ENCODE measurements around the gene GPR87.

Gene GPR87

DNA sequence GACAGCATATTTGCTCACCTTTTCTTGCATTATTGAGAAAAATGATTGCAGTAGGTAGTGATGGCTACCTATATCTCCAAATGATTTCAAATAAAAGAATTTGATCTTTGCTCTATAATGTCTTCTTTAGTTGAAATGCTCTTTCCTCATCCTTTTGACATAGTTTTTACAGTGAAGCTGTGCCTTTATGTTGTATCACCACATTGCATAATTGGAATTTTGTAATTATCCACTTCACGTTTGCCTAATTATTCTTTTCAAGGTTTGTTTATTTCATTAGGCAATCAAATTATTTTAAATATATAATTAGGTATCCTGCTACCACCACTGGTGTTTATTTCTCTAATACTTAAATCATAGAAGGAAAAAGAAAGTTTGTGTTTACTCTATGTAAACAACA, 34.0 kb upstream of the GPR87 start:
- TF ChIP-seq, protein P1, sequence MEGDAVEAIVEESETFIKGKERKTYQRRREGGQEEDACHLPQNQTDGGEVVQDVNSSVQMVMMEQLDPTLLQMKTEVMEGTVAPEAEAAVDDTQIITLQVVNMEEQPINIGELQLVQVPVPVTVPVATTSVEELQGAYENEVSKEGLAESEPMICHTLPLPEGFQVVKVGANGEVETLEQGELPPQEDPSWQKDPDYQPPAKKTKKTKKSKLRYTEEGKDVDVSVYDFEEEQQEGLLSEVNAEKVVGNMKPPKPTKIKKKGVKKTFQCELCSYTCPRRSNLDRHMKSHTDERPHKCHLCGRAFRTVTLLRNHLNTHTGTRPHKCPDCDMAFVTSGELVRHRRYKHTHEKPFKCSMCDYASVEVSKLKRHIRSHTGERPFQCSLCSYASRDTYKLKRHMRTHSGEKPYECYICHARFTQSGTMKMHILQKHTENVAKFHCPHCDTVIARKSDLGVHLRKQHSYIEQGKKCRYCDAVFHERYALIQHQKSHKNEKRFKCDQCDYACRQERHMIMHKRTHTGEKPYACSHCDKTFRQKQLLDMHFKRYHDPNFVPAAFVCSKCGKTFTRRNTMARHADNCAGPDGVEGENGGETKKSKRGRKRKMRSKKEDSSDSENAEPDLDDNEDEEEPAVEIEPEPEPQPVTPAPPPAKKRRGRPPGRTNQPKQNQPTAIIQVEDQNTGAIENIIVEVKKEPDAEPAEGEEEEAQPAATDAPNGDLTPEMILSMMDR (IDR thresholded peaks at IDR 0.05; ENCODE audit: control extremely low read depth, extremely low read depth, low read depth, missing control alignments) = no peak
- POLR2A ChIA-PET = no interaction called here
- DNase-seq (ENCODE audit: extremely low spot score) = no peak
- CTCF ChIA-PET = no interaction called here

DNA sequence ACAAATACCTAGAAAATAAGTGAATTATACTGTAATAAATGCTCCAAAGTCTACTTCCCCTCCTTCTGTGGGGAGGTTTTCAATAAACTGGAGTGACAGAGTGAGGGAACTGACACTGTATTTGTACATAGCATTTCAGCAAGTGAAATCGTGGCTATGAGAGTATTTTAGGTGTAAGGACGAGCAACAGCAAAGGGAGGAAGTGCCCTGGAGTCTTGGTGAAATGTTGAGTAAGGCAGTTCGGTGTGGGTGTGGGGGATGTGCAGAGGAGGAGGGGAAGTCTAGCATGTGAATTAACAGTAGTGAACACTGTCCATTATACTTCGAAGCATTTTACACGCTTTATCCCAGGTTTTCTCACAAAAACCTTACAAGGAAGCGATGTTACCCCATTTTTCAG, 30.8 kb upstream of the GPR87 start:
- DNase-seq (ENCODE audit: extremely low spot score) = no peak

DNA sequence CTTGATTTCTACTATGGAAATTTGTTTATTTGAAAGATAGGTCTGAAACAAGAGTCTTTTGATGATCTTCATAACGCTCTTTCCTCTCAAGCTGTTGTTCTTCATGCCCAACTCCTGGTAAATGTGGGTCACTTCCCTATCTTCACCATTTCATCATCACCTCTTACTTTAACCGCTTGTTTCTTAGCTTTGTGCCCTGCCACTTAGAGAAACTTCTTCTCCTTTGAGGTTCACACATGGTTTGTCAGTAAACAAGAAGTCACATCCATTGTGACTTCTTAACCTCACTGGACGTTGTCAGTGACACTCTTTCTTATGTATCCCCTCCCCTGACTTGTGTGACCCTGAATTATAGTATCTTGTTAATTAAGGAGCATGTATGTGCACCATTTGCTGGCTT, 29.7 kb upstream of the GPR87 start:
- CTCF ChIA-PET = interaction anchor here (0.9 to 1.6 kb wide), 5 partner anchors 9 to 30 kb away, joined by 3 to 4 read pairs (median 3); partner anchors contain the start of gene GPR87
- POLR2A ChIA-PET = no interaction called here

More for the DNA sequence above, 30.8 kb upstream of the GPR87 start:
- ChIA-PET POLR2A (no interaction called here), CTCF (interaction anchor here (1.1 to 1.6 kb wide), 2 partner anchors 10 to 19 kb away, joined by 3 to 4 read pairs; no protein-coding TSS in a partner anchor)
- TF ChIP-seq, protein P1 (IDR thresholded peaks at IDR 0.05; ENCODE audit: control extremely low read depth, extremely low read depth, low read depth, missing control alignments) = no peak

DNA sequence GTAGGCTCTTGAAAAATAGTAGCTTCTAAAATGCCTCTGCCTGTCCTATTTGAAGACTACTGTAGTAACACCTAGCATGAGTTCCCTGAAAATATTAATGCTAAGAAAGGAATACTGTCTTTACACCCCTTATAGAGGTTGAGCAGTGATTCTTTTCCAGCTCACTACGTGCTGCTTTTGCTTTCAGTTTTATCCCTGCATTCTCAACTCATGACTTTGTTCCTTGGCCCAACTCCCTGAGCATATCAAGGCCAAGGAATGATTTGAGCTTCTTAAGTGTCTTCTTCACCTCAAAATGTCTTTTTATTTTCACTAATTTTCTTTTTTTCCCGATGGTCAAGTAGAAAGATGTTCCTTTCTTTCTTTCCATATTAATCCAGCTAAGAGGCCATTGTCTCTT, 29.2 kb upstream of the GPR87 start:
- POLR2A ChIA-PET = no interaction called here
- TF ChIP-seq, protein P1 (IDR thresholded peaks at IDR 0.05; ENCODE audit: control extremely low read depth, extremely low read depth, low read depth, missing control alignments) = no peak
- DNase-seq (ENCODE audit: extremely low spot score) = no peak
- CTCF ChIA-PET = interaction anchor here (0.9 to 1.6 kb wide), 4 partner anchors 10 to 29 kb away, joined by 3 to 4 read pairs (median 3); partner anchors contain the start of gene GPR87

More for the DNA sequence above, 29.7 kb upstream of the GPR87 start:
- TF ChIP-seq, protein P1 (IDR thresholded peaks at IDR 0.05; ENCODE audit: control extremely low read depth, extremely low read depth, low read depth, missing control alignments) = no peak
- DNase-seq (ENCODE audit: extremely low spot score) = no peak

DNA sequence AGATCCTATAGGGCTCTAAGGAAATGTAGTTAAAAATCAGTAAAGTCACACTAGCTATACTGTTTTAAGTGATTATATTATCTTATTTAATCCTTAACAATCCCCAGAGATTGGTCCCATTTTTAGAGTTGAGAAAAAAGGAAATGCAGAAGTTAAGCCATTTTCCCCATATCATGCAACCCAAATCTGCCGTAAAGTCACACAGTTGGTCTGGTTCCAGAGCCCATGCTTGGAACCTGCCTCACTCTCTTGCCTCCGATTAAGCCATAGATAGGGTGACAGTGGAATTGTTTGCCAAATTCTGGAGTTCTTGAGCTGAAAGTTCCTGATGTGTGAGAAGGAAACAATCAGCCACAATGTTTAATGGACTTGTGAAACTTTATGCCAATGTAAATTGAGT, 15.1 kb upstream of the GPR87 start:
- CTCF ChIA-PET = interaction anchor here (0.8 kb wide), 1 partner anchor 164 kb away, joined by 3 read pairs; no protein-coding TSS in a partner anchor
- no peak for DNase-seq (ENCODE audit: extremely low spot score)
- POLR2A ChIA-PET = no interaction called here
- TF ChIP-seq, protein P1 (IDR thresholded peaks at IDR 0.05; ENCODE audit: control extremely low read depth, extremely low read depth, low read depth, missing control alignments) = no peak

DNA sequence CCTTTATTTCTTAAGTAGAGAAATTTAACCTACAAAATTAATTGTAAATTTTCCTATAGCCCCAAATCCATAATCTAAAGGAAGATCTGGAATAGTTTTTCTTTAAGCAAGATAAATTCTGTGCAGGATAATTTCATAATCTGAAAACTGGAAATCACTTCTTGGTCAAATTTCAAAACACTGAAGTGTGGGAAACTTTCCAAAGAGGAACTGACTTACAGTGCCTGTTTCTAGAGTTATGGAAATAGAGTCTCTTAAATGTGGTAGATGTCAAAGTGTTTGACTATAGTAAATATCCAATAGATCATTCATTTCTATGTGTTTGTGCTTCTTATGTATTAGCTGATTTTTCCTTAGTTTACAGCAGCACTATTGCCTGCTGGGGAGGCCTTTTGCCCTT, 14.3 kb upstream of the GPR87 start:
- TF ChIP-seq, protein P1 (IDR thresholded peaks at IDR 0.05; ENCODE audit: control extremely low read depth, extremely low read depth, low read depth, missing control alignments) = no peak
- ChIA-PET POLR2A (no interaction called here), CTCF (no interaction called here)
- no peak for DNase-seq (ENCODE audit: extremely low spot score)

DNA sequence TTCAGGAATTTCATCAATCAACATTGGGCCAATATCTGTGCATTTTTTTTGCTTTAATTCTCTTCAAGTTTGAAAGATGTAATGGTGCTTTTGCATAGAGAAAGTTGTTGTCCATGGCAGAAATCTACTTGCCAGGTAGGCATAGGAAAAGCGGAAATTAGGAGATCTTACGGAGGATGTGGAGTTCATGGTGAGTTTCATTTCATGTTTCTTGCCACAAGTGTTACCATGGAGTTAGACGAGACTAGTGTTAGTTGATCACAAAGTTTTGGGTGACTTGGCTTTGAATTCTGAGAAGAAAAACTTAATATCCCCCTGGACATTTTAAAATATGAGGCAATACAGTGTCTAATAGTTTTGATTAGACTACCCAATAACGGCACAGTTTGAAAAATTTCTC, 13.8 kb upstream of the GPR87 start:
- no peak for DNase-seq (ENCODE audit: extremely low spot score)
- TF ChIP-seq, protein P1 (IDR thresholded peaks at IDR 0.05; ENCODE audit: control extremely low read depth, extremely low read depth, low read depth, missing control alignments) = no peak
- CTCF ChIA-PET = no interaction called here
- POLR2A ChIA-PET = no interaction called here

Measured in GM10248 (cell line).